Loucy (cell line): ENCODE data around the gene MBLAC1.

Experiments used
- CTCF ChIP-seq: fragments of 200-600 bp; sonication (generic); conservative IDR thresholded peaks from 2 replicates; pipeline ENCODE4 v1.5.1; 2014; ENCODE audit warnings: mild to moderate bottlenecking, antibody characterized with exemption, low read length
- EZH2phosphoT487 ChIP-seq: fragments of 200-600 bp; IDR thresholded peaks from 2 replicates; pipeline ENCODE4 v1.6.1; 2018; ENCODE audit warnings: antibody characterized with exemption, mild to moderate bottlenecking, moderate library complexity, borderline replicate concordance

GRCh38 chr7:100176096-100177044, 49.6 kb downstream of the MBLAC1 start:
- no peak for TF ChIP-seq CTCF
- no peak for TF ChIP-seq EZH2phosphoT487
